Measurements from ENCODE around the gene SPG7. TPM values are rescaled to one million over a fixed set of nuclear protein-coding genes. Genes with fewer than 3 reads are reported as not detected.

SPG7 gene
- total and polyA plus RNA-seq, 12 donors = 69.8 to 145 (median 101) TPM

GRCh38 chr16:89601906-89602272 lies 93.7 kb downstream of the SPG7 start:
- intact Hi-C loops (cut with DNase I) = no loop called here
- no peak for TF ChIP-seq CTCF (IDR thresholded peaks at IDR 0.05)
- Histone ChIP-seq H3K36me3 (no peaks in the 10 kb centered on the region), H3K9me3 (no peaks in the 10 kb centered on the region), H3K27ac (no peak overlapping the region), H3K4me3 (no peak overlapping the region), H3K4me1 (peaks cover 0 to 14% (median 7%) of the 10 kb centered on the region in 9 donors), H3K27me3 (peaks cover 0 to 28% (median 12%) of the 10 kb centered on the region in 7 donors)
- DNase-seq (no peak), ATAC-seq (no peak)
- WGBS, 2 donors = 54 to 63% methylated on average over 22 of the region's 22 CpGs

GRCh38 chr16:89602273-89602951 lies 94.2 kb downstream of the SPG7 start:
- intact Hi-C loops (cut with DNase I) = no loop called here
- Histone ChIP-seq H3K27me3 (peaks cover 0 to 28% (median 12%) of the 10 kb centered on the region in 7 donors), H3K4me1 (peaks cover 0 to 14% (median 7%) of the 10 kb centered on the region in 9 donors), H3K9me3 (no peaks in the 10 kb centered on the region), H3K4me3 (no peak overlapping the region), H3K36me3 (no peaks in the 10 kb centered on the region), H3K27ac (no peak overlapping the region)
- DNase-seq (peak in 1 of 2 donors; percentile 29), ATAC-seq (peak in 7 of 8 donors; percentile 57 to 88 (median 75))
- 4 to 5% methylated on average over 22 of the region's 22 CpGs for WGBS, 2 donors
- no peak for TF ChIP-seq CTCF (IDR thresholded peaks at IDR 0.05)

GRCh38 chr16:89602952-89603590 lies 94.9 kb downstream of the SPG7 start:
- ATAC-seq (no peak), DNase-seq (no peak)
- intact Hi-C loops (cut with DNase I) = no loop called here
- no peaks in the 10 kb centered on the region for H3K36me3 ChIP-seq
- H3K4me3 ChIP-seq = no peak overlapping the region
- peaks cover 0 to 28% (median 13%) of the 10 kb centered on the region in 7 donors for H3K27me3 ChIP-seq
- H3K27ac ChIP-seq = no peak overlapping the region
- 59 to 69% methylated on average over 5 of the region's 5 CpGs for WGBS, 2 donors
- H3K9me3 ChIP-seq = no peaks in the 10 kb centered on the region
- TF ChIP-seq CTCF (IDR thresholded peaks at IDR 0.05) = no peak
- H3K4me1 ChIP-seq = peaks cover 0 to 14% (median 7%) of the 10 kb centered on the region in 9 donors

- H3K4me1 ChIP-seq = peaks cover 0 to 14% (median 7%) of the 10 kb centered on the region in 9 donors
- ATAC-seq (no peak), DNase-seq (no peak)
- no peak for TF ChIP-seq CTCF (IDR thresholded peaks at IDR 0.05)
- no peak overlapping the region for H3K4me3 ChIP-seq
- 86 to 88% methylated on average over 16 of the region's 16 CpGs for WGBS, 2 donors
- H3K27me3 ChIP-seq = peaks cover 0 to 28% (median 18%) of the 10 kb centered on the region in 7 donors
- no peaks in the 10 kb centered on the region for H3K9me3 ChIP-seq
- H3K36me3 ChIP-seq = no peaks in the 10 kb centered on the region
- intact Hi-C loops (cut with DNase I) = no loop called here
- H3K27ac ChIP-seq = no peak overlapping the region
These were observed 96.6 kb downstream of the SPG7 start for GRCh38 chr16:89604764-89605163.
